H9 (cell line): ENCODE results near the gene BZW2. TPM values are rescaled to one million over a fixed set of nuclear protein-coding genes. Genes with fewer than 3 reads are reported as not detected.

Source experiments
- DNase-seq: peaks from one replicate; pipeline ENCODE4 v3.0.0-alpha.2; 2017
- H2AFZ ChIP-seq: one replicate; pipeline ENCODE4 v1.6.1; 2013; ENCODE audit warnings: mild to moderate bottlenecking, low read length, control low read depth, moderate library complexity
- H2AK5ac ChIP-seq: 2 replicates; pipeline ENCODE4 v1.6.1; 2013; ENCODE audit warnings: low read length, control low read depth, mixed read lengths; ENCODE audit not compliant: insufficient read length
- H2BK120ac ChIP-seq: one replicate; pipeline ENCODE4 v1.6.1; 2013; ENCODE audit warnings: low read depth, mild to moderate bottlenecking, low read length, control low read depth, inconsistent platforms; ENCODE audit not compliant: poor library complexity, severe bottlenecking
- H2BK12ac ChIP-seq: 2 replicates; pipeline ENCODE4 v1.6.1; 2013; ENCODE audit warnings: low read length, control low read depth, mixed read lengths, low read depth; ENCODE audit not compliant: insufficient read length
- H2BK15ac ChIP-seq: 2 replicates; pipeline ENCODE4 v1.6.1; 2013; ENCODE audit warnings: low read depth, low read length, control low read depth
- H2BK20ac ChIP-seq: one replicate; pipeline ENCODE4 v1.6.1; 2013; ENCODE audit warnings: low read depth, mild to moderate bottlenecking, low read length, control low read depth, inconsistent platforms; ENCODE audit not compliant: poor library complexity, severe bottlenecking
- H2BK5ac ChIP-seq: 2 replicates; pipeline ENCODE4 v1.6.1; 2013; ENCODE audit warnings: low read length, control low read depth, mixed read lengths; ENCODE audit not compliant: insufficient read length
- H3K14ac ChIP-seq: 2 replicates; pipeline ENCODE4 v1.6.1; 2013; ENCODE audit warnings: low read length, control low read depth; ENCODE audit not compliant: insufficient read depth
- H3K18ac ChIP-seq: 2 replicates; pipeline ENCODE4 v1.6.1; 2013; ENCODE audit warnings: low read depth, mild to moderate bottlenecking, mixed read lengths, low read length, control low read depth; ENCODE audit not compliant: insufficient read length
- H3K23ac ChIP-seq: 2 replicates; pipeline ENCODE4 v1.6.1; 2013; ENCODE audit warnings: low read length, control low read depth, mixed read lengths, low read depth; ENCODE audit not compliant: insufficient read length
- H3K23me2 ChIP-seq: 2 replicates; pipeline ENCODE4 v1.6.1; 2013; ENCODE audit warnings: low read depth, mild to moderate bottlenecking, mixed read lengths, low read length, control low read depth; ENCODE audit not compliant: insufficient read length, poor library complexity, severe bottlenecking
- H3K27ac ChIP-seq: 2 replicates; pipeline ENCODE4 v1.5.1; 2013; ENCODE audit warnings: low read length, control low read depth, mixed read lengths, low read depth; ENCODE audit not compliant: insufficient read length
- H3K27me3 ChIP-seq: 2 replicates; pipeline ENCODE4 v1.6.1; 2013; ENCODE audit warnings: low read length, control low read depth, inconsistent platforms; ENCODE audit not compliant: insufficient read depth
- H3K4ac ChIP-seq: 2 replicates; pipeline ENCODE4 v1.6.1; 2013; ENCODE audit warnings: low read depth, mild to moderate bottlenecking, control low read depth, inconsistent platforms, low read length, moderate library complexity
- H3K4me1 ChIP-seq: 2 replicates; pipeline ENCODE4 v1.6.1; 2013; ENCODE audit warnings: low read length, control low read depth, inconsistent platforms; ENCODE audit not compliant: insufficient read depth
- H3K4me2 ChIP-seq: 2 replicates; pipeline ENCODE4 v1.6.1; 2013; ENCODE audit warnings: low read length, control low read depth, mixed read lengths; ENCODE audit not compliant: insufficient read length, insufficient read depth
- H3K56ac ChIP-seq: 2 replicates; pipeline ENCODE4 v1.6.1; 2013; ENCODE audit warnings: low read depth, mild to moderate bottlenecking, mixed read lengths, low read length, control low read depth; ENCODE audit not compliant: insufficient read length
- H3K79me1 ChIP-seq: 2 replicates; pipeline ENCODE4 v1.6.1; 2013; ENCODE audit warnings: low read depth, mild to moderate bottlenecking, moderate library complexity, low read length, control low read depth, inconsistent platforms; ENCODE audit not compliant: insufficient read depth, poor library complexity, severe bottlenecking
- H3K79me2 ChIP-seq: 2 replicates; pipeline ENCODE4 v1.6.1; 2013; ENCODE audit warnings: low read length, control low read depth, inconsistent platforms; ENCODE audit not compliant: insufficient read depth
- H3K9ac ChIP-seq: 2 replicates; pipeline ENCODE4 v1.6.1; 2013; ENCODE audit warnings: low read length, control low read depth, mixed read lengths; ENCODE audit not compliant: insufficient read length; ENCODE audit errors: extremely low read depth
- H3K9me3 ChIP-seq: one replicate; pipeline ENCODE4 v1.6.1; 2013; ENCODE audit warnings: low read depth, low read length, inconsistent platforms; ENCODE audit not compliant: control insufficient read depth
- H3T11ph ChIP-seq: one replicate; pipeline ENCODE4 v1.6.1; 2013; ENCODE audit warnings: mild to moderate bottlenecking, low read length, control low read depth, inconsistent platforms
- H4K20me1 ChIP-seq: one replicate; pipeline ENCODE4 v1.6.1; 2013; ENCODE audit not compliant: control insufficient read depth, insufficient read length, insufficient read depth
- H4K5ac ChIP-seq: 2 replicates; pipeline ENCODE4 v1.6.1; 2013; ENCODE audit warnings: low read depth, mild to moderate bottlenecking, mixed read lengths, low read length, control low read depth; ENCODE audit not compliant: insufficient read length
- H4K8ac ChIP-seq: replicated peaks from 2 replicates; pipeline ENCODE4 v1.6.1; 2013; ENCODE audit warnings: low read length, control low read depth, mixed read lengths, low read depth; ENCODE audit not compliant: insufficient read length
- H4K91ac ChIP-seq: 2 replicates; pipeline ENCODE4 v1.6.1; 2013; ENCODE audit warnings: low read depth, mild to moderate bottlenecking, moderate library complexity, mixed read lengths, low read length, control low read depth; ENCODE audit not compliant: insufficient read length
- H3K27ac Mint-ChIP-seq, 3 experiments: 2 replicates in 2 of 3; 3 replicates in 1 of 3; pipeline ENCODE4 v1.8.0; 2020 to 2021; ENCODE audit warnings: mixed read lengths in 3 of 3, mild to moderate bottlenecking in 1 of 3, moderate library complexity in 1 of 3
- H3K27me3 Mint-ChIP-seq: 2 replicates; pipeline ENCODE4 v1.8.0; 2021; ENCODE audit warnings: low read depth, mild to moderate bottlenecking, moderate library complexity, mixed read lengths
- H3K36me3 Mint-ChIP-seq, 3 experiments: 2 replicates in 2 of 3; 3 replicates in 1 of 3; pipeline ENCODE4 v1.8.0; 2020 to 2021; ENCODE audit warnings: low read depth in 3 of 3, mixed read lengths in 3 of 3; ENCODE audit not compliant: insufficient read depth in 1 of 3
- H3K4me1 Mint-ChIP-seq, 2 experiments: 2 replicates each; pipeline ENCODE4 v1.8.0; 2020; ENCODE audit warnings: mixed read lengths in 2 of 2
- H3K4me3 Mint-ChIP-seq, 2 experiments: 2 replicates in 1 of 2; 3 replicates in 1 of 2; pipeline ENCODE4 v1.8.0; 2020 to 2021; ENCODE audit warnings: mild to moderate bottlenecking in 2 of 2, mixed read lengths in 2 of 2, moderate library complexity in 1 of 2
- H3K9me3 Mint-ChIP-seq, 2 experiments: 2 replicates in 1 of 2; 3 replicates in 1 of 2; pipeline ENCODE4 v1.8.0; 2020; ENCODE audit warnings: mild to moderate bottlenecking in 2 of 2, mixed read lengths in 2 of 2, moderate library complexity in 1 of 2
- CTCF ChIP-seq: fragments of 200-600 bp; sonication (generic); conservative IDR thresholded peaks from 3 replicates; pipeline ENCODE4 v1.8.0; 2021; ENCODE audit warnings: antibody characterized with exemption, mild to moderate bottlenecking
- WGBS: extraction: QIAGEN DNeasy Blood & Tissue Kit; methylation state at CpG from one replicate; pipeline ENCODE4 v1.1.7; 2013; ENCODE audit warnings: missing lambda C conversion rate, low lambda C conversion rate, mixed read lengths; ENCODE audit not compliant: insufficient read length; ENCODE audit errors: extremely low coverage; 5-methylcytosine and 5-hydroxymethylcytosine counted together
- total RNA-seq: library from RNA; stranded (reverse); gene quantifications from 2 replicates; pipeline ENCODE4 v1.2.1, GENCODE V29; 2021

BZW2 gene
- total RNA-seq, 1 experiment from 2014 or later = 64.6 TPM

- H4K8ac ChIP-seq = no peak overlapping the region
- no peak overlapping the region for H3K27ac Mint-ChIP-seq
- H3K27ac ChIP-seq = no peak overlapping the region
Observed at GRCh38 chr7:16652240-16652583, 6.2 kb downstream of the BZW2 start.

More at GRCh38 chr7:16652240-16652583, 6.2 kb downstream of the BZW2 start:
- H2BK12ac ChIP-seq = no peak overlapping the region
- TF ChIP-seq CTCF = no peak
- H3K4ac ChIP-seq = no peak overlapping the region
- H2BK5ac ChIP-seq = no peak overlapping the region
- no peak overlapping the region for H2AK5ac ChIP-seq
- Mint-ChIP-seq H3K4me3 (no peak overlapping the region), H3K36me3 (peaks cover 0 to 2% (median 0%) of the 10 kb centered on the region in 3 experiments; a peak in 1 of 7 replicates), H3K27me3 (no peaks in the 10 kb centered on the region), H3K9me3 (no peaks in the 10 kb centered on the region), H3K4me1 (peaks cover 30 to 33% of the 10 kb centered on the region in 2 experiments)
- H2BK20ac ChIP-seq = no peak overlapping the region
- H3K4me2 ChIP-seq = no peak overlapping the region
- H3K14ac ChIP-seq = no peak overlapping the region
- peaks cover 4% of the 10 kb centered on the region; the same call in 1 of the 2 replicates for H3K4me1 ChIP-seq
- no peaks in the 10 kb centered on the region for H3K79me1 ChIP-seq
- no peak overlapping the region for H4K5ac ChIP-seq
- no peaks in the 10 kb centered on the region for H3K27me3 ChIP-seq
- H3K9me3 ChIP-seq = no peaks in the 10 kb centered on the region
- no CpG with 5 or more reads among the region's 7 CpGs for WGBS
- no peak overlapping the region for H3K18ac ChIP-seq
- H3K23ac ChIP-seq = no peak overlapping the region
- peaks cover 32% of the 10 kb centered on the region; the same call in 1 of the 2 replicates for H3K79me2 ChIP-seq
- H3T11ph ChIP-seq = no peak overlapping the region
- DNase-seq = no peak
- H3K56ac ChIP-seq = no peak overlapping the region
- no peak overlapping the region for H2BK15ac ChIP-seq
- H4K20me1 ChIP-seq = no peaks in the 10 kb centered on the region
- no peak overlapping the region for H2BK120ac ChIP-seq
- no peak overlapping the region for H4K91ac ChIP-seq
- no peak overlapping the region for H3K9ac ChIP-seq
- H3K23me2 ChIP-seq = no peaks in the 10 kb centered on the region
- H2AFZ ChIP-seq = no peak overlapping the region
